Measurements from ENCODE around the gene ERC2. TPM values are rescaled to one million over a fixed set of nuclear protein-coding genes. Genes with fewer than 3 reads are reported as not detected.

The ERC2 gene
- total RNA-seq, 1 donor from 2014 or later = under 0.01 TPM

DNA sequence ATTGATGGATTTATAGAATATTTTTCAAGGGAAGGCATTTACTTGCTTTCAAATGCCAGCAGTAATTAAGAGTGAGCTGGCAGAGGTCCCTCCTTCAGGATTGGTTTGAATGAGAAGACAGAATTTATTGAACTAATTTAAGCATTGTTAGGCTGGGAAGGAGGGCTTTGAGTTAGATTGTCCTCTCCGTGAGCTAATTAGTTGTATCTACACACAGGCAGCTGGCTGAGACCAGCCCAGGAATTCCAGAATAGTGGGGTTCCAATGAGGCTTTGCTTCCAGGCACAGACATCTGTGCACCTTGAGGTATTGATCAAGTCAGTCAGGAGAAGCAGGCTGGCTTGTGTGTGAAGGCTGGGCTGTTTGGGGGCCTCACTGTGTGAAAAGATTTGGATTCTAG lies 857.1 kb downstream of the ERC2 start:
- TF ChIP-seq, protein P1, sequence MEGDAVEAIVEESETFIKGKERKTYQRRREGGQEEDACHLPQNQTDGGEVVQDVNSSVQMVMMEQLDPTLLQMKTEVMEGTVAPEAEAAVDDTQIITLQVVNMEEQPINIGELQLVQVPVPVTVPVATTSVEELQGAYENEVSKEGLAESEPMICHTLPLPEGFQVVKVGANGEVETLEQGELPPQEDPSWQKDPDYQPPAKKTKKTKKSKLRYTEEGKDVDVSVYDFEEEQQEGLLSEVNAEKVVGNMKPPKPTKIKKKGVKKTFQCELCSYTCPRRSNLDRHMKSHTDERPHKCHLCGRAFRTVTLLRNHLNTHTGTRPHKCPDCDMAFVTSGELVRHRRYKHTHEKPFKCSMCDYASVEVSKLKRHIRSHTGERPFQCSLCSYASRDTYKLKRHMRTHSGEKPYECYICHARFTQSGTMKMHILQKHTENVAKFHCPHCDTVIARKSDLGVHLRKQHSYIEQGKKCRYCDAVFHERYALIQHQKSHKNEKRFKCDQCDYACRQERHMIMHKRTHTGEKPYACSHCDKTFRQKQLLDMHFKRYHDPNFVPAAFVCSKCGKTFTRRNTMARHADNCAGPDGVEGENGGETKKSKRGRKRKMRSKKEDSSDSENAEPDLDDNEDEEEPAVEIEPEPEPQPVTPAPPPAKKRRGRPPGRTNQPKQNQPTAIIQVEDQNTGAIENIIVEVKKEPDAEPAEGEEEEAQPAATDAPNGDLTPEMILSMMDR (IDR thresholded peaks at IDR 0.05; ENCODE audit: insufficient read depth, low read length, severe bottlenecking) = no peak
- H3K36me3 ChIP-seq (ENCODE audit: control insufficient read depth, insufficient read depth, low read length) = no peaks in the 10 kb centered on the region
- DNase-seq (ENCODE audit: low read depth) (no peak), FAIRE-seq (no peak)
- H3K27me3 ChIP-seq (ENCODE audit: control insufficient read depth, insufficient read depth, low read length) = peaks cover 2% of the 10 kb centered on the region
- no peak overlapping the region for H3K4me3 ChIP-seq (ENCODE audit: low read depth, low read length)

DNA sequence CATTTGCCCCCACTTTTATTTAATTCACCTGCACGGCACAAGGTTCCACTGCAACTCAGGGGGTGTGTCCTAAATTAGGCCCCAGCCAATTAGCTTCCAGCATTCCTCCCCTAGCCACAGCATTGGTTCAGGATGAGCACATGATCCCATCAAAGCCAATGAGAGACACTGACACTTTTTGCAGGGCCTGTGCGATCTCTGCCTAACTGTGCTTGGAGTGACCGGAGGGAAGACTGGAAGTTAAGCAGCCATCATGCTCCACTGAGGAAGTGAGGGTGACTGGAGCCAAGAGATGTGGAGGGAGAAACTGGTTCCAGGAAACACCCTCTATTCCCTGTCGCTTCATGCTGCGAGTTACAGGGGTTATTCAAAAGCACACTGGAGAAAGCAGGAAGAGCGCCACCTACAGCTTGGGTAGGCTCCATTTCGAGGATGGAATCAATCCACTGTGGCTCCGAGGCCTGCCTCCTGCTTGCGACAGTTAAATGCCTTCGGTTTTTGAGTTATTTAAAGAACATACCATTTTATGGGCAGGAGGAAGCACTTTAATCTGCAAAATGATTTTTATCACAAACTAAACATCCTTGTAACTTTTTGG lies 858.9 kb downstream of the ERC2 start:
- Histone ChIP-seq H3K27me3 (ENCODE audit: control insufficient read depth, insufficient read depth, low read length) (peaks cover 2% of the 10 kb centered on the region), H3K4me3 (ENCODE audit: low read depth, low read length) (no peak overlapping the region)
- no peak for FAIRE-seq

DNA sequence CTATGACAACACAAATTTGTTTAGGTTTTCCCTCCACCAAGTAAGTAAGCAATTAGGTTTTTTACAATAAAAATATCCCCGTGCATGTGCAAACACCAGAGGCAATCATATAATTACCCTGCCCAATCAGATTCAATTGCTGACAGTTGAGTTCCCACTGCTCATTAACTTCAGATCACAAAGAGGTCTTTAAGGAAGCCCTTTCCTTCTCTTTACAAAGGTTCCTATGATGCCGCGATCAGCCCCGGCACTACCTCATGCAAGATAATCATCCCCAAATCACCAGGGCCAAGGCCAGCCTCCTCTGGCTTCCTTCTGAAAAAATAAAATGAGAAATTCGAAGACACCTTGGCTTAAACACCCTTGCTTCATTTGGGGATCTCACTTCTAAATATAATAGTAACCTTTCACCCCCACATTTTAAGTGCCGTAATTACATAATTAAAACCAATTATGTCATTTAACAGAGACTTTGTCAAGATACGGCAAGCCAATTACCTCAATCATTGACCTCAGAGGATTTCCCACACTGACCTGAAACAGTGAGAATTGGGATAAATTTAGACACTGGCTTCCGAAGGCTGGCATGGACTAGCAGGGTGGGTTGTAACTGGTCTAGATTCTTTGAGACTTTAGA lies 859.8 kb downstream of the ERC2 start:
- no peak overlapping the region for H3K4me3 ChIP-seq (ENCODE audit: low read depth, low read length)
- peaks cover 2% of the 10 kb centered on the region for H3K27me3 ChIP-seq (ENCODE audit: control insufficient read depth, insufficient read depth, low read length)
- FAIRE-seq = no peak
- DNase-seq (ENCODE audit: low read depth) = no peak
- TF ChIP-seq, protein P1 (IDR thresholded peaks at IDR 0.05; ENCODE audit: insufficient read depth, low read length, severe bottlenecking) = no peak
- no peaks in the 10 kb centered on the region for H3K36me3 ChIP-seq (ENCODE audit: control insufficient read depth, insufficient read depth, low read length)

More for the DNA sequence above, 858.9 kb downstream of the ERC2 start:
- TF ChIP-seq, protein P1 (IDR thresholded peaks at IDR 0.05; ENCODE audit: insufficient read depth, low read length, severe bottlenecking) = peak; percentile 10
- H3K36me3 ChIP-seq (ENCODE audit: control insufficient read depth, insufficient read depth, low read length) = no peaks in the 10 kb centered on the region
- DNase-seq (ENCODE audit: low read depth) = no peak

DNA sequence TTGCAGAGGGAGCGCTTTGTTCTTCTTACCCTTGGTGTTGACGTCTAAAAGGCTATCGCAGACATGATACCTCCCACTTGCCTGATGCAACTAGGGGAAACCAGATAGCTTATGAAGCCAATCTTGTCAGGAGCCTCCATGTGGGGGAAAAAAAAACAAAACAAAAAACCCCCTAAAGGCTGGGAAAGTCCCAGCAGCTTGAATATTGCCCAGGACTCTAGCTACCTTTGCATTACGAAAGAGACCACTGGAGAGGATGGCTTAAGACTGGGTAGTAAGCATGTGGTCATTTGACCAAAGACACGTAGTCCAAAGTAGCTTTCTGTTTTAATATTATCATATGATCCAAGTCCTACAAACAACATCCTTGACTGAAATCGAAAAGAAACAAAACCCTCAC lies 860.4 kb downstream of the ERC2 start:
- FAIRE-seq = no peak
- Histone ChIP-seq H3K36me3 (ENCODE audit: control insufficient read depth, insufficient read depth, low read length) (no peaks in the 10 kb centered on the region), H3K4me3 (ENCODE audit: low read depth, low read length) (no peak overlapping the region), H3K27me3 (ENCODE audit: control insufficient read depth, insufficient read depth, low read length) (peaks cover 2% of the 10 kb centered on the region)
- TF ChIP-seq, protein P1 (IDR thresholded peaks at IDR 0.05; ENCODE audit: insufficient read depth, low read length, severe bottlenecking) = no peak
- no peak for DNase-seq (ENCODE audit: low read depth)

DNA sequence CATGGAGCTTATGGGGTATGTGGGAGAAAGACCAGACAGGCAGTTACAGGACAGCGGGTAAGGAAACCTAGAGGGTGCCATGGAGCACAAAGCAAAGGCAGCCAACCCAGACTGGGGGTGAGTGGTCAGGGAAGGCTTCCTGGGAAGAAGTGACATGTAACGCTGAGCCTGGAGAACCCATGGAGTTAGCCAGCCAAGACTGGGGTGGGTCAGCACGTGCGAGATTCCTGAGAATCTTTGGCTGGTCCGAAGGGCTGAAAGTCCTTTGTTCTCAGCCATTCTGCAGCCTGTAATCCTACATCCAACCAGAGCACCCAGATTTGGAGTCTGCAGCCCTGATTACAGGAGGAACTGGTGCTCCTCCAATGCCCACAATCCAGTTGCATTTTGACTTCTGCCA lies 861.1 kb downstream of the ERC2 start:
- peaks cover 2% of the 10 kb centered on the region for H3K27me3 ChIP-seq (ENCODE audit: control insufficient read depth, insufficient read depth, low read length)
- H3K4me3 ChIP-seq (ENCODE audit: low read depth, low read length) = no peak overlapping the region
- DNase-seq (ENCODE audit: low read depth) = no peak
- H3K36me3 ChIP-seq (ENCODE audit: control insufficient read depth, insufficient read depth, low read length) = no peaks in the 10 kb centered on the region
- FAIRE-seq = no peak
- TF ChIP-seq, protein P1 (IDR thresholded peaks at IDR 0.05; ENCODE audit: insufficient read depth, low read length, severe bottlenecking) = no peak
